ENCODE results near the gene NUDT17.
A peak's percentile ranks its signal among the peaks of the same experiment; 100 is the strongest.
"Not testable (repeated sequence)": the region's sequence is repeated elsewhere in the genome, so short reads cannot be mapped to it uniquely, and the experiment has no call there.

The NUDT17 gene

DNA sequence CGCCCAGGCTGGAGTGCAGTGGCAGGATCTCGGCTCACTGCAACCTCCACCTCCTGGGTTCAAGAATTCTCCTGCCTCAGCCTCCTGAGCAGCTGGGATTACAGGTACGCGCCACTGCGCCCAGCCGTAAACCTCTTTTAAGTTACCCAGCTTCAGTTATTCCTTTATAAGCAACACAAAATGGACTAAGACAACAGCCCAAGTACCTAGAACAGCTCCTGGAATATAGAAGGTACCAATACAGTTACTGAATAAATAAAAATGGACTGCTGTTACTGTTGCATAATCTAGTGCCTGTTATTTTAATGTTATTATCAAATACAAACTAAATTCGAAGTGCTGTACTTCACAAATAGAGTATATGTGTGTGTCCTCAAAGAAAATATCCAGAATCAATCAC lies 38.6 kb upstream of the NUDT17 start:
- Histone ChIP-seq H3K9ac (ENCODE audit: low read depth, low read length, poor library complexity, severe bottlenecking) (no peak overlapping the region), H3K79me2 (ENCODE audit: insufficient read depth, low read length) (peaks cover 68% of the 10 kb centered on the region)

DNA sequence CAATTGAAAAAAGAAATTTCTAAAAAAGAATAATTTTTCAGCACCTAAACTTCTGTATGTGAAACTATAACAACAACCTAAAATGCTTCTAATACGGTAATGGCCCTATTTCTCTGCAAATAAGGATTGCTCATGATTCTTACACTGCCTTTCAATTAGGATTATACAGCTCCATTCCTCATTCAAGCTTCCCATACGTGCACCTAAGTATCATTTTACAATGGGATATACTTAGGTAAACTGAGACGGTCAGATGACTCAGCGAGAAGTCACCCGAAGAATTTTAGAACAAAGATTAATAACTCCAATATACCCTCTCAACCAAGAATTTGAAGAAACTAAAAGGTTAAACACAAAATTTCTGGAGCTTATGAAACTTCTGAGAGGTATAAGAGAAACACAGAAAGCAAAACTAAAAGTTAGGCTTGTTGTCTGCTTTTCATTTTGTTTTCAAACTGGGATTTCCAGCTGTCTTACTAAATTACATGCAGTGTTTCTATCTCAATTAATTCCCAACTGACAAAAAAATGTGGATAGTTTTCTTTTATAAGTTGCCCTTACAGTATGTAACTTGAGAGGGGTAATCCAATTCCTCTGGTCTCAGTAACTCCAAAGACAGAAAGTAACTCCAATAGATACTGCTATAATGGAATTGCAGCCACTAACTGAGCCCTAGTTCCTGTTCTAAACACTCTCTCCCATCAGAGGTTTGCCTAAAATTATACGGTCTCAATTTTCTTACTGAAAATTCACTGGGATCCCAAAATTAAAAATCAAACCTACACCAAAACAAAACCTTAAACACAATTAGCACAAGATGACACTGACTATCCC lies 32.2 kb upstream of the NUDT17 start:
- H3K9ac ChIP-seq (ENCODE audit: low read depth, low read length, poor library complexity, severe bottlenecking); H3F3A ChIP-seq (ENCODE audit: low read depth); H3K36me3 ChIP-seq (ENCODE audit: insufficient read depth, low read length); H3K9me2 ChIP-seq (replicated peaks; ENCODE audit: low read depth, low read length); H3K9me3 ChIP-seq (ENCODE audit: insufficient read depth, low read depth, low read length); H3K4me3 ChIP-seq (ENCODE audit: low read length, poor library complexity, severe bottlenecking); H3K4me1 ChIP-seq (ENCODE audit: insufficient read depth, low read length, poor library complexity, severe bottlenecking); H3K4me2 ChIP-seq (ENCODE audit: low read depth, low read length, poor library complexity, severe bottlenecking); H3K27me3 ChIP-seq (ENCODE audit: insufficient read depth, low read length, poor library complexity, severe bottlenecking); H4K20me1 ChIP-seq (ENCODE audit: insufficient read depth, low read length, poor library complexity, severe bottlenecking); H2AFZ ChIP-seq (ENCODE audit: low read length): not testable (repeated sequence)
- H3K79me2 ChIP-seq (ENCODE audit: insufficient read depth, low read length), result peaks cover 10% of the 10 kb centered on the region

More for the DNA sequence above, 38.6 kb upstream of the NUDT17 start:
- H3K4me1 ChIP-seq (ENCODE audit: insufficient read depth, low read length, poor library complexity, severe bottlenecking), result peaks cover 7% of the 10 kb centered on the region
- H3K4me3 ChIP-seq (ENCODE audit: low read length, poor library complexity, severe bottlenecking), result no peak overlapping the region
- H3F3A ChIP-seq (ENCODE audit: low read depth), result no peaks in the 10 kb centered on the region
- H3K9me2 ChIP-seq (replicated peaks; ENCODE audit: low read depth, low read length), result no peaks in the 10 kb centered on the region
- 0 out of 2 replicates have a peak, but pooled peaks cover 3% of the 10 kb centered on the region for H3K36me3 ChIP-seq (ENCODE audit: insufficient read depth, low read length)
- H3K4me2 ChIP-seq (ENCODE audit: low read depth, low read length, poor library complexity, severe bottlenecking), result no peak overlapping the region
- H3K9me3 ChIP-seq (ENCODE audit: insufficient read depth, low read depth, low read length), result no peaks in the 10 kb centered on the region
- no peak overlapping the region for H2AFZ ChIP-seq (ENCODE audit: low read length)
- TF ChIP-seq EZH2phosphoT487 (IDR thresholded peaks at IDR 0.05; ENCODE audit: borderline replicate concordance), result no peak
- TF ChIP-seq, protein P1, sequence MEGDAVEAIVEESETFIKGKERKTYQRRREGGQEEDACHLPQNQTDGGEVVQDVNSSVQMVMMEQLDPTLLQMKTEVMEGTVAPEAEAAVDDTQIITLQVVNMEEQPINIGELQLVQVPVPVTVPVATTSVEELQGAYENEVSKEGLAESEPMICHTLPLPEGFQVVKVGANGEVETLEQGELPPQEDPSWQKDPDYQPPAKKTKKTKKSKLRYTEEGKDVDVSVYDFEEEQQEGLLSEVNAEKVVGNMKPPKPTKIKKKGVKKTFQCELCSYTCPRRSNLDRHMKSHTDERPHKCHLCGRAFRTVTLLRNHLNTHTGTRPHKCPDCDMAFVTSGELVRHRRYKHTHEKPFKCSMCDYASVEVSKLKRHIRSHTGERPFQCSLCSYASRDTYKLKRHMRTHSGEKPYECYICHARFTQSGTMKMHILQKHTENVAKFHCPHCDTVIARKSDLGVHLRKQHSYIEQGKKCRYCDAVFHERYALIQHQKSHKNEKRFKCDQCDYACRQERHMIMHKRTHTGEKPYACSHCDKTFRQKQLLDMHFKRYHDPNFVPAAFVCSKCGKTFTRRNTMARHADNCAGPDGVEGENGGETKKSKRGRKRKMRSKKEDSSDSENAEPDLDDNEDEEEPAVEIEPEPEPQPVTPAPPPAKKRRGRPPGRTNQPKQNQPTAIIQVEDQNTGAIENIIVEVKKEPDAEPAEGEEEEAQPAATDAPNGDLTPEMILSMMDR (conservative IDR thresholded peaks at IDR 0.05; ENCODE audit: low read length), result no peak
- H4K20me1 ChIP-seq (ENCODE audit: insufficient read depth, low read length, poor library complexity, severe bottlenecking), result peaks cover 27% of the 10 kb centered on the region
- no peaks in the 10 kb centered on the region for H3K27me3 ChIP-seq (ENCODE audit: insufficient read depth, low read length, poor library complexity, severe bottlenecking)

DNA sequence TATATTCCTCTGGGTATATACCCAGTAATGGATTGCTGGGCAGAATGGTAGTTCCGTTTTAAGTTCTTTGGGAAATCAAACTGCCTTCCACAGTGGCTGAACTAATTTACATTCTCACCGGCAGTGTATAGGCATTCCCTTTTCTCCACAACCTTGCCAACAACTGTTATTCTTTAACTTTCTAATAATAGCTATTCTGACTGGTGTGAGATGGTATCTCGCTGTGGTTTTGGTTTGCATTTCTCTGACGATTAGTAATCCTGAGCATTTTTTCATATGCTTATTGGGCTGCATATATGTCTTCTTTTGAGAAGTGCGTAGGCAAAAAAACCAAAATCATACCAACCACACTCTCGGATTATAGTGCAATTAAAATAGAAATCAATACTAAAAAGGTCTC lies 27.3 kb upstream of the NUDT17 start:
- H3K9ac ChIP-seq (ENCODE audit: low read depth, low read length, poor library complexity, severe bottlenecking); H4K20me1 ChIP-seq (ENCODE audit: insufficient read depth, low read length, poor library complexity, severe bottlenecking); H3K36me3 ChIP-seq (ENCODE audit: insufficient read depth, low read length); H2AFZ ChIP-seq (ENCODE audit: low read length); H3K9me2 ChIP-seq (replicated peaks; ENCODE audit: low read depth, low read length); H3F3A ChIP-seq (ENCODE audit: low read depth); H3K4me1 ChIP-seq (ENCODE audit: insufficient read depth, low read length, poor library complexity, severe bottlenecking); H3K9me3 ChIP-seq (ENCODE audit: insufficient read depth, low read depth, low read length); H3K27me3 ChIP-seq (ENCODE audit: insufficient read depth, low read length, poor library complexity, severe bottlenecking): not testable (repeated sequence)
- peak overlapping the region; percentile 62 for H3K4me2 ChIP-seq (ENCODE audit: low read depth, low read length, poor library complexity, severe bottlenecking)
- H3K4me3 ChIP-seq (ENCODE audit: low read length, poor library complexity, severe bottlenecking), result peak overlapping the region; percentile 52
- H3K79me2 ChIP-seq (ENCODE audit: insufficient read depth, low read length), result peaks cover 10% of the 10 kb centered on the region; the same call in 1 of the 2 replicates

DNA sequence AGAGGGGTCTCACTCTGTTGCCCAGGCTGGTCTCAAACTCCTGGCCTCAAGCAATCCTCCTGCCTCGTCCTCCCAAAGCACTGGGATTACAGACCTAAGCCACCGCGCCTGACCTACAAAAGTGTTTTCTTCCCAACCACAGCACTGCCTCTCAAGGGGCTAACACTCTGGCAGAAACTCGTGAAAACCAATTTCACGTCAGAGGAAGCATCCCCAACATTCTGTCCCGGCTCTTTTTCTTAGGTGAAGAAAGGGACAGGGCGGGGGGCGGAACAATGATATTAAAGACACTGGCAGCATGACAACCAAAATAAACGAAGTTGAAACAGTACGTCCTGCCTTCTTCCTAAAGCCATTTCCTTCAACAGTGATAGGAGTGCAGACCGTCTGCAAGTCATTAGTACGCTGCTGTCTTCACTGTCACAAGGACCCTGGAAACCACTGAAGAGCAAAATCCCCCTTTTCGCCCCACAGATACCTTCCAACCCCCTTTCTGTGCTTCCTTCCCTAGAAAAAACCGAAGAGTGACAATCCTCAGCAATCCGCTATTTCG lies 22.6 kb upstream of the NUDT17 start:
- Histone ChIP-seq H3K4me2 (ENCODE audit: low read depth, low read length, poor library complexity, severe bottlenecking) (peak overlapping the region; percentile 42), H3K79me2 (ENCODE audit: insufficient read depth, low read length) (peaks cover 43% of the 10 kb centered on the region), H3K4me3 (ENCODE audit: low read length, poor library complexity, severe bottlenecking) (peak overlapping the region; percentile 49)

More for the DNA sequence above, 22.6 kb upstream of the NUDT17 start:
- peaks cover 11% of the 10 kb centered on the region; the same call in 1 of the 2 replicates for H3K36me3 ChIP-seq (ENCODE audit: insufficient read depth, low read length)
- H2AFZ ChIP-seq (ENCODE audit: low read length); H3K9ac ChIP-seq (ENCODE audit: low read depth, low read length, poor library complexity, severe bottlenecking); H3F3A ChIP-seq (ENCODE audit: low read depth); H3K27me3 ChIP-seq (ENCODE audit: insufficient read depth, low read length, poor library complexity, severe bottlenecking); H3K9me2 ChIP-seq (replicated peaks; ENCODE audit: low read depth, low read length); H3K9me3 ChIP-seq (ENCODE audit: insufficient read depth, low read depth, low read length): not testable (repeated sequence)
- H3K4me1 ChIP-seq (ENCODE audit: insufficient read depth, low read length, poor library complexity, severe bottlenecking), result peaks cover 27% of the 10 kb centered on the region
- H4K20me1 ChIP-seq (ENCODE audit: insufficient read depth, low read length, poor library complexity, severe bottlenecking), result peaks cover 21% of the 10 kb centered on the region
